Measurements from ENCODE around the gene RIMBP3C. TPM values are rescaled to one million over a fixed set of nuclear protein-coding genes. Genes with fewer than 3 reads are reported as not detected.
A peak's percentile ranks its signal among the peaks of the same experiment; 100 is the strongest.
"Not testable (repeated sequence)": the region's sequence is repeated elsewhere in the genome, so short reads cannot be mapped to it uniquely, and the experiment has no call there.

RIMBP3C gene
- total RNA-seq, 1 experiment from 2014 or later = 0.44 TPM

GRCh38 chr22:21563912-21564311 is 12.7 kb upstream of the RIMBP3C start (continued):
- TF ChIP-seq ERG (CRISPR knock-in tag; IDR thresholded peaks at IDR 0.05) (no peak), ATF6 (CRISPR knock-in tag; IDR thresholded peaks at IDR 0.05) (no peak), ZNF396 (CRISPR knock-in tag; IDR thresholded peaks at IDR 0.05; ENCODE audit: borderline replicate concordance) (no peak), STAT6 (CRISPR knock-in tag; conservative IDR thresholded peaks at IDR 0.05; ENCODE audit: low read depth) (no peak), KAT7 (CRISPR knock-in tag; IDR thresholded peaks at IDR 0.05; ENCODE audit: borderline replicate concordance) (no peak), ETV6 (CRISPR knock-in tag; IDR thresholded peaks at IDR 0.05) (no peak), ZNF423 (CRISPR knock-in tag; IDR thresholded peaks at IDR 0.05) (no peak), SOX15 (CRISPR knock-in tag; IDR thresholded peaks at IDR 0.05) (no peak)

- DNase-seq (ENCODE audit: low spot score); H3K27me3 Mint-ChIP-seq (ENCODE audit: low read depth); H3K4me3 Mint-ChIP-seq; POLR2A ChIA-PET; ATAC-seq; H3K36me3 Mint-ChIP-seq; H3K9me3 Mint-ChIP-seq; H3K4me1 Mint-ChIP-seq; CTCF ChIA-PET; H3K27ac Mint-ChIP-seq: not testable (repeated sequence)
Observed at GRCh38 chr22:21560657-21561056, 9.4 kb upstream of the RIMBP3C start.

- POLR2A ChIA-PET; H3K36me3 Mint-ChIP-seq; H3K27me3 Mint-ChIP-seq (ENCODE audit: low read depth); H3K27ac Mint-ChIP-seq; DNase-seq (ENCODE audit: low spot score); H3K9me3 Mint-ChIP-seq; H3K4me1 Mint-ChIP-seq; H3K4me3 Mint-ChIP-seq; CTCF ChIA-PET: not testable (repeated sequence)
- peak; percentile 66 for ATAC-seq
Observed at GRCh38 chr22:21559345-21560125, 8.3 kb upstream of the RIMBP3C start.

GRCh38 chr22:21550678-21551047 is 598 bp downstream of the RIMBP3C start:
- CTCF ChIA-PET = not testable (repeated sequence)

GRCh38 chr22:21550008-21550677 is 1.1 kb downstream of the RIMBP3C start:
- H3K4me1 Mint-ChIP-seq; H3K4me3 Mint-ChIP-seq; CTCF ChIA-PET; DNase-seq (ENCODE audit: low spot score); H3K27ac Mint-ChIP-seq; POLR2A ChIA-PET; H3K9me3 Mint-ChIP-seq; H3K27me3 Mint-ChIP-seq (ENCODE audit: low read depth); H3K36me3 Mint-ChIP-seq: not testable (repeated sequence)
- peak; percentile 81 for ATAC-seq

More at GRCh38 chr22:21550678-21551047, 598 bp downstream of the RIMBP3C start:
- H3K9me3 Mint-ChIP-seq; H3K36me3 Mint-ChIP-seq; H3K4me1 Mint-ChIP-seq; DNase-seq (ENCODE audit: low spot score); H3K27me3 Mint-ChIP-seq (ENCODE audit: low read depth); POLR2A ChIA-PET; H3K4me3 Mint-ChIP-seq; H3K27ac Mint-ChIP-seq: not testable (repeated sequence)
- peak; percentile 42 for ATAC-seq

- H3K27me3 Mint-ChIP-seq (ENCODE audit: low read depth); CTCF ChIA-PET; H3K4me1 Mint-ChIP-seq; DNase-seq (ENCODE audit: low spot score); H3K4me3 Mint-ChIP-seq; H3K27ac Mint-ChIP-seq; POLR2A ChIA-PET; H3K9me3 Mint-ChIP-seq; H3K36me3 Mint-ChIP-seq: not testable (repeated sequence)
- ATAC-seq = peak; percentile 5; the same call in 1 of the 2 replicates
Observed at GRCh38 chr22:21549558-21549957, 1.7 kb downstream of the RIMBP3C start.

- H3K9me3 Mint-ChIP-seq; ATAC-seq; H3K27ac Mint-ChIP-seq; H3K27me3 Mint-ChIP-seq (ENCODE audit: low read depth); DNase-seq (ENCODE audit: low spot score); POLR2A ChIA-PET; H3K36me3 Mint-ChIP-seq; H3K4me3 Mint-ChIP-seq; H3K4me1 Mint-ChIP-seq; CTCF ChIA-PET: not testable (repeated sequence)
Observed at GRCh38 chr22:21544432-21545322, 6.6 kb downstream of the RIMBP3C start.

GRCh38 chr22:21539862-21540261 is 11.4 kb downstream of the RIMBP3C start:
- H3K9me3 Mint-ChIP-seq; CTCF ChIA-PET; H3K27me3 Mint-ChIP-seq (ENCODE audit: low read depth); H3K4me1 Mint-ChIP-seq; ATAC-seq; H3K4me3 Mint-ChIP-seq; POLR2A ChIA-PET; H3K36me3 Mint-ChIP-seq; DNase-seq (ENCODE audit: low spot score); H3K27ac Mint-ChIP-seq: not testable (repeated sequence)
